Smooth muscle cell (in vitro differentiated cells): ENCODE data around the gene ACSM2A. TPM values are rescaled to one million over a fixed set of nuclear protein-coding genes. Genes with fewer than 3 reads are reported as not detected.
"Not testable (repeated sequence)": the region's sequence is repeated elsewhere in the genome, so short reads cannot be mapped to it uniquely, and the experiment has no call there.

Source experiments
- DNase-seq: peaks from one replicate; lab custom pipeline; 2025; ENCODE audit not compliant: unreplicated experiment; lab: John Stamatoyannopoulos, UW
- H2AFZ ChIP-seq: fragments of 200-600 bp; sonication (generic); 2 replicates; pipeline ENCODE4 v1.6.0; 2016; ENCODE audit warnings: antibody characterized with exemption, low read depth, mild to moderate bottlenecking
- H3F3A ChIP-seq: fragments of 200-600 bp; sonication (generic); 2 replicates; pipeline ENCODE4 v1.6.0; 2017; ENCODE audit warnings: antibody characterized with exemption, low read depth
- H3K27ac ChIP-seq: fragments of 200-600 bp; sonication (generic); 2 replicates; pipeline ENCODE4 v1.5.1; 2016; ENCODE audit warnings: low read depth, mild to moderate bottlenecking
- H3K27me3 ChIP-seq: fragments of 200-600 bp; sonication (generic); 2 replicates; pipeline ENCODE4 v1.6.1; 2016; ENCODE audit warnings: low read depth, mild to moderate bottlenecking
- H3K36me3 ChIP-seq: fragments of 200-600 bp; sonication (generic); 2 replicates; pipeline ENCODE4 v1.5.1; 2016; ENCODE audit warnings: low read depth
- H3K4me1 ChIP-seq: fragments of 200-600 bp; sonication (generic); 2 replicates; pipeline ENCODE4 v1.5.1; 2016; ENCODE audit warnings: low read depth
- H3K4me2 ChIP-seq: fragments of 200-600 bp; sonication (generic); 2 replicates; pipeline ENCODE4 v1.6.0; 2016; ENCODE audit warnings: mild to moderate bottlenecking
- H3K4me3 ChIP-seq: fragments of 200-600 bp; sonication (generic); 2 replicates; pipeline ENCODE4 v1.5.1; 2016; ENCODE audit warnings: mild to moderate bottlenecking
- H3K79me2 ChIP-seq: fragments of 200-600 bp; sonication (generic); 2 replicates; pipeline ENCODE4 v1.6.0; 2016; ENCODE audit warnings: low read depth, mild to moderate bottlenecking
- H3K9ac ChIP-seq: fragments of 200-600 bp; sonication (generic); 2 replicates; pipeline ENCODE4 v1.6.0; 2016; ENCODE audit warnings: low read depth
- H3K9me3 ChIP-seq: fragments of 200-600 bp; sonication (generic); replicated peaks from 2 replicates; pipeline ENCODE4 v1.5.1; 2016; ENCODE audit warnings: low read depth
- H4K20me1 ChIP-seq: fragments of 200-600 bp; sonication (generic); 2 replicates; pipeline ENCODE4 v1.6.0; 2016; ENCODE audit warnings: low read depth
- WGBS: methylation state at CpG from one replicate; pipeline ENCODE4 v1.1.7; 2016; ENCODE audit warnings: low lambda C conversion rate; 5-methylcytosine and 5-hydroxymethylcytosine counted together
- polyA plus RNA-seq: library from polyadenylated mRNA; unstranded; fragments of >200 nt; fragmentation: Nextera tagmentation; extraction: Ambion mirVana; gene quantifications from 2 replicates; pipeline ENCODE4 v1.2.1, GENCODE V29; 2016
- total RNA-seq: library from RNA; depleted of rRNA; stranded (reverse); fragments of >200 nt; gene quantifications from 2 replicates; pipeline ENCODE4 v1.2.3, GENCODE V29; 2014
- TF ChIP-seq, protein P1 (sequence below): fragments of 200-600 bp; sonication (generic); IDR thresholded peaks from 2 replicates; pipeline ENCODE4 v1.5.1; 2017; ENCODE audit warnings: borderline replicate concordance, mild to moderate bottlenecking, antibody characterized with exemption; ENCODE audit not compliant: insufficient read depth, poor library complexity, severe bottlenecking

Gene ACSM2A
- total and polyA plus RNA-seq, 2 experiments from 2014 or later = not detected

- no peak for DNase-seq
Measured at GRCh38 chr16:20515688-20516090, 64.4 kb downstream of the ACSM2A start.

DNA sequence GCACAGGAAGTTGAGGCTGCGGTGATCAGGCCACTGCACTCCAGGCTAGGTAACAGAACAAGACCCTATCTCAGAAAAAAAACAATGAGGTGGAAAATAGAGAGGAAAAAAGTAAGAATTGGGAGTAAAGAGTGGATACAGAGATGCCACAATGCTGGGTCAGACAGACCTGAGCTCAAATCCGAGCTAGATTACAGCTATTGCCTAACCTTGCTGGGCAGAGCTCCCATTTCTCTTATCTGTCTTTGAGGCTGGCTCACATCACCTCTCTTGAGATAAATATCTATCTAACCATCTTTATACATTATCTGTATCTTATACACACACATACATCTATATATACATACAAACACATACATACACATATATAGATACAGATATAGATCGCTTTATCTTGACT is 65.8 kb downstream of the ACSM2A start:
- Histone ChIP-seq H3K36me3 (no peaks in the 10 kb centered on the region), H3K27me3 (no peaks in the 10 kb centered on the region), H3K4me1 (no peaks in the 10 kb centered on the region), H3F3A (no peaks in the 10 kb centered on the region), H3K4me2 (no peak overlapping the region), H3K9me3 (no peaks in the 10 kb centered on the region), H3K4me3 (no peak overlapping the region), H3K27ac (no peak overlapping the region), H3K9ac (no peak overlapping the region), H3K79me2 (no peaks in the 10 kb centered on the region), H4K20me1 (no peaks in the 10 kb centered on the region), H2AFZ (no peak overlapping the region)
- DNase-seq = no peak
- 55% methylated on average over 3 of the region's 3 CpGs for WGBS
- TF ChIP-seq, protein P1, sequence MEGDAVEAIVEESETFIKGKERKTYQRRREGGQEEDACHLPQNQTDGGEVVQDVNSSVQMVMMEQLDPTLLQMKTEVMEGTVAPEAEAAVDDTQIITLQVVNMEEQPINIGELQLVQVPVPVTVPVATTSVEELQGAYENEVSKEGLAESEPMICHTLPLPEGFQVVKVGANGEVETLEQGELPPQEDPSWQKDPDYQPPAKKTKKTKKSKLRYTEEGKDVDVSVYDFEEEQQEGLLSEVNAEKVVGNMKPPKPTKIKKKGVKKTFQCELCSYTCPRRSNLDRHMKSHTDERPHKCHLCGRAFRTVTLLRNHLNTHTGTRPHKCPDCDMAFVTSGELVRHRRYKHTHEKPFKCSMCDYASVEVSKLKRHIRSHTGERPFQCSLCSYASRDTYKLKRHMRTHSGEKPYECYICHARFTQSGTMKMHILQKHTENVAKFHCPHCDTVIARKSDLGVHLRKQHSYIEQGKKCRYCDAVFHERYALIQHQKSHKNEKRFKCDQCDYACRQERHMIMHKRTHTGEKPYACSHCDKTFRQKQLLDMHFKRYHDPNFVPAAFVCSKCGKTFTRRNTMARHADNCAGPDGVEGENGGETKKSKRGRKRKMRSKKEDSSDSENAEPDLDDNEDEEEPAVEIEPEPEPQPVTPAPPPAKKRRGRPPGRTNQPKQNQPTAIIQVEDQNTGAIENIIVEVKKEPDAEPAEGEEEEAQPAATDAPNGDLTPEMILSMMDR = no peak

More at GRCh38 chr16:20515688-20516090, 64.4 kb downstream of the ACSM2A start:
- H2AFZ ChIP-seq = no peak overlapping the region
- H3K27ac ChIP-seq = no peak overlapping the region
- no peaks in the 10 kb centered on the region for H3K79me2 ChIP-seq
- no peaks in the 10 kb centered on the region for H4K20me1 ChIP-seq
- no peak overlapping the region for H3K4me2 ChIP-seq
- TF ChIP-seq, protein P1 = no peak
- H3K4me1 ChIP-seq = no peaks in the 10 kb centered on the region
- H3K4me3 ChIP-seq = no peak overlapping the region
- H3K9ac ChIP-seq = no peak overlapping the region
- H3K27me3 ChIP-seq = no peaks in the 10 kb centered on the region
- no peaks in the 10 kb centered on the region for H3K36me3 ChIP-seq
- H3K9me3 ChIP-seq = no peaks in the 10 kb centered on the region
- no peaks in the 10 kb centered on the region for H3F3A ChIP-seq

DNA sequence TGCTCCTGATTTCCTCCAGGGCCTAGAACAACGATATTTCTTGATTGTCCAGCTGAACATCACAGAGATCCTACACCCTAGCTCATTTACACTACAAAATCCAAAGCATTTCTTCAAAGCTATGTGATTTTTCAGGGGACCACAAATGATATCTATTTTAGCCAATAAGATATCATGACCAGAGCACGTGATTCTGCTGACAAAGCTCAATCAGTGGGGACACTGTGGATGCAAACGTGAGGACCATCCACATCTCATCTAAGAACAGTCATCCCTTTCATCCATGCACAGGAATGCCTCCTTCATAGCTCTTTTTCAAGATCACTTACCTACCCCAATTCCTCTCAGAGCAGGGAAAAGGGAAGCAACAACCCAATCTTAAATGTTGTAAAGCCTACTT is 67.9 kb downstream of the ACSM2A start:
- 35% methylated on average over 3 of the region's 3 CpGs for WGBS
- TF ChIP-seq, protein P1 = no peak

GRCh38 chr16:20520103-20520502 is 68.8 kb downstream of the ACSM2A start:
- Histone ChIP-seq H3K4me2 (no peak overlapping the region), H3K27me3 (no peaks in the 10 kb centered on the region), H3K79me2 (no peaks in the 10 kb centered on the region), H3K9ac (no peak overlapping the region), H2AFZ (no peak overlapping the region), H3K4me1 (no peaks in the 10 kb centered on the region), H3F3A (no peaks in the 10 kb centered on the region), H3K9me3 (no peaks in the 10 kb centered on the region), H3K36me3 (no peaks in the 10 kb centered on the region), H4K20me1 (no peaks in the 10 kb centered on the region), H3K27ac (no peak overlapping the region), H3K4me3 (no peak overlapping the region)
- DNase-seq = no peak
- 64% methylated on average over 1 of the region's 1 CpG for WGBS
- TF ChIP-seq, protein P1 = no peak

More for the DNA sequence above, 67.9 kb downstream of the ACSM2A start:
- no peaks in the 10 kb centered on the region for H4K20me1 ChIP-seq
- H3K4me3 ChIP-seq = no peak overlapping the region
- no peak for DNase-seq
- no peak overlapping the region for H3K9ac ChIP-seq
- no peak overlapping the region for H3K4me2 ChIP-seq
- no peak overlapping the region for H2AFZ ChIP-seq
- H3K27ac ChIP-seq = no peak overlapping the region
- H3K79me2 ChIP-seq = no peaks in the 10 kb centered on the region
- H3K9me3 ChIP-seq = no peaks in the 10 kb centered on the region
- no peaks in the 10 kb centered on the region for H3K27me3 ChIP-seq
- no peaks in the 10 kb centered on the region for H3F3A ChIP-seq
- no peaks in the 10 kb centered on the region for H3K4me1 ChIP-seq
- no peaks in the 10 kb centered on the region for H3K36me3 ChIP-seq

GRCh38 chr16:20531795-20532194 is 80.5 kb downstream of the ACSM2A start:
- no CpG with 5 or more reads among the region's 13 CpGs for WGBS

DNA sequence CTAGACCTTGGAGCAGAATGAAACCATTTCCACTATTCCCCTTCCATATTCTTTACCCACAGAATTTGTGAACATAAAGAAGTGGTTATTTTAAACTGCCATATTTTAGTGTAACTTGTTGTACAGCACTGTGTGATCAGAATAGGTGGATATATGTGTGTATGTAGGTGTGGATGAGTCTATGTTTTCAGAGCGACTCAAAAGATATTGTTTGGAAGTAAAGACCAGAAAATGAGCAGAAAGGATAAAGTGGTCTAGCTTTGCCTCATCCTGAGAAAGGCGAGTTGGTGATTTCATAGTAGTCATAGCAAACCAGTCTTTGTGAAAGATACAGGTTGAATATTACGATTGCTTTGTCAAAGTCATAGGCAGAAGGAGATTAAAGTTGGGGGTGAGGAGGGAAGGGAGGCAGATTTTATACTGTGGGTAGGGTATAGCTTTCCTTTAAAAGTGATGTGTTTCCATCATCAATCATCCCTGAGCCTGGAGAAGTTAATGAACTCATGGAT is 81.0 kb downstream of the ACSM2A start:
- not testable (repeated sequence) for H3K27ac ChIP-seq, H3K4me3 ChIP-seq, H3K27me3 ChIP-seq, H3K9me3 ChIP-seq, H3K4me1 ChIP-seq, H4K20me1 ChIP-seq, H3K36me3 ChIP-seq, H2AFZ ChIP-seq, H3K79me2 ChIP-seq, H3K4me2 ChIP-seq, H3F3A ChIP-seq, H3K9ac ChIP-seq, DNase-seq
- no CpG with 5 or more reads among the region's 3 CpGs for WGBS

More at GRCh38 chr16:20531795-20532194, 80.5 kb downstream of the ACSM2A start:
- H3F3A ChIP-seq, H3K4me3 ChIP-seq, H2AFZ ChIP-seq, H3K9me3 ChIP-seq, H4K20me1 ChIP-seq, H3K36me3 ChIP-seq, DNase-seq, H3K9ac ChIP-seq, H3K4me2 ChIP-seq, H3K4me1 ChIP-seq, H3K27me3 ChIP-seq, H3K79me2 ChIP-seq, H3K27ac ChIP-seq: not testable (repeated sequence)
